Lower lobe of right lung (tissue), 2 donors: ENCODE measurements around the gene GFRA1. TPM values are rescaled to one million over a fixed set of nuclear protein-coding genes. Genes with fewer than 3 reads are reported as not detected.

Source experiments
- ATAC-seq, 2 donors: fragments of 200-7000 bp; cut with Tn5 transposase; one replicate each; pipeline ENCODE4 v1.9.1; 2020 to 2022; ENCODE audit warnings: mild to moderate bottlenecking in 2 of 2, moderate library complexity in 2 of 2
- DNase-seq: peaks from one replicate; pipeline ENCODE4 v3.0.0-alpha.2; 2020
- H3K27ac ChIP-seq: fragments of 200-600 bp; one replicate; pipeline ENCODE4 v1.8.0; 2022
- H3K27me3 ChIP-seq: fragments of 200-600 bp; one replicate; pipeline ENCODE4 v1.8.0; 2022; ENCODE audit warnings: low read depth
- H3K36me3 ChIP-seq: fragments of 200-600 bp; one replicate; pipeline ENCODE4 v1.8.0; 2022; ENCODE audit warnings: mild to moderate bottlenecking
- H3K4me1 ChIP-seq: fragments of 200-600 bp; one replicate; pipeline ENCODE4 v1.8.0; 2022
- H3K4me3 ChIP-seq: fragments of 200-600 bp; one replicate; pipeline ENCODE4 v1.8.0; 2022; ENCODE audit warnings: mild to moderate bottlenecking
- H3K9me3 ChIP-seq: fragments of 200-600 bp; one replicate; pipeline ENCODE4 v1.8.0; 2022
- intact Hi-C: fragments of 100-400 bp; cut with DNase I; formaldehyde crosslinking; loops from one replicate; pipeline ENCODE4 v1.11.0; 2022
- total RNA-seq: library from RNA; stranded (reverse); fragmentation: NEBNext Ultra II Directional; extraction: Animal tissue kit (Norgen Biotek cat#: 25700); gene quantifications from one replicate; pipeline ENCODE4 v1.2.1, GENCODE V29; 2021
- TF ChIP-seq, protein P1 (sequence below): fragments of 200-600 bp; IDR thresholded peaks from one replicate; pipeline ENCODE4 v1.8.0; 2022; ENCODE audit warnings: antibody characterized with exemption, mild to moderate bottlenecking
- donor health status: DM: no; HTN: yes; CAD: no; lungs with severe emphysema.

Gene GFRA1
- total RNA-seq, 1 donor from 2014 or later = 9.8 TPM

- Histone ChIP-seq H3K27ac (no peak overlapping the region), H3K36me3 (no peaks in the 10 kb centered on the region), H3K9me3 (no peaks in the 10 kb centered on the region), H3K4me1 (no peaks in the 10 kb centered on the region), H3K4me3 (no peak overlapping the region), H3K27me3 (no peaks in the 10 kb centered on the region)
- no peak for ATAC-seq
- DNase-seq = no peak
- intact Hi-C loops = no loop called here
- TF ChIP-seq, protein P1, sequence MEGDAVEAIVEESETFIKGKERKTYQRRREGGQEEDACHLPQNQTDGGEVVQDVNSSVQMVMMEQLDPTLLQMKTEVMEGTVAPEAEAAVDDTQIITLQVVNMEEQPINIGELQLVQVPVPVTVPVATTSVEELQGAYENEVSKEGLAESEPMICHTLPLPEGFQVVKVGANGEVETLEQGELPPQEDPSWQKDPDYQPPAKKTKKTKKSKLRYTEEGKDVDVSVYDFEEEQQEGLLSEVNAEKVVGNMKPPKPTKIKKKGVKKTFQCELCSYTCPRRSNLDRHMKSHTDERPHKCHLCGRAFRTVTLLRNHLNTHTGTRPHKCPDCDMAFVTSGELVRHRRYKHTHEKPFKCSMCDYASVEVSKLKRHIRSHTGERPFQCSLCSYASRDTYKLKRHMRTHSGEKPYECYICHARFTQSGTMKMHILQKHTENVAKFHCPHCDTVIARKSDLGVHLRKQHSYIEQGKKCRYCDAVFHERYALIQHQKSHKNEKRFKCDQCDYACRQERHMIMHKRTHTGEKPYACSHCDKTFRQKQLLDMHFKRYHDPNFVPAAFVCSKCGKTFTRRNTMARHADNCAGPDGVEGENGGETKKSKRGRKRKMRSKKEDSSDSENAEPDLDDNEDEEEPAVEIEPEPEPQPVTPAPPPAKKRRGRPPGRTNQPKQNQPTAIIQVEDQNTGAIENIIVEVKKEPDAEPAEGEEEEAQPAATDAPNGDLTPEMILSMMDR = no peak
Measured at GRCh38 chr10:116120688-116121455, 152.1 kb downstream of the GFRA1 start.

DNA sequence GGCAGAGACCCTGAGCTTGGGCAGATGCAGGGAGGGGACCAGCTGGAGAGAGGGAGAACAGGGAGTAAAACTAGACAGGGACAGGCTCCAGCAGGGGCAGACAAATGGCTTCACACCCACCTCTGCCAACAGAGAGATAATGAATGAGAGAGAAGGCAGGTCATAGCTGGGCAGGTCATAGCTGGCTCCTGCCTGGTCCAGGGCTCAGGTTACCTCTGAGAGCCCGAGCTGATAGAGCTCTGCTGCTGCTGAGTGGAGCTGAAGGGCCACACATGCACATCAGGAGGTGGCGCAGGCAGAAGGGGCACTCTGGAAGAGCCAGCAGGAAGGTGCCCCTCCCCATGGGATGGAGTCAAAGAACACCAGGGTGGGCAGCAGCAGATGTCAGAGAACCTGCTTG, 154.2 kb downstream of the GFRA1 start:
- ATAC-seq = no peak
- TF ChIP-seq, protein P1 = no peak
- DNase-seq = no peak
- Histone ChIP-seq H3K4me3 (no peak overlapping the region), H3K27ac (no peak overlapping the region), H3K9me3 (no peaks in the 10 kb centered on the region), H3K4me1 (no peaks in the 10 kb centered on the region), H3K36me3 (no peaks in the 10 kb centered on the region), H3K27me3 (no peaks in the 10 kb centered on the region)
- intact Hi-C loops = no loop called here

- ATAC-seq (no peak), DNase-seq (no peak)
- Histone ChIP-seq H3K4me1 (no peaks in the 10 kb centered on the region), H3K36me3 (no peaks in the 10 kb centered on the region), H3K27me3 (no peaks in the 10 kb centered on the region), H3K4me3 (no peak overlapping the region), H3K9me3 (no peaks in the 10 kb centered on the region), H3K27ac (no peak overlapping the region)
- intact Hi-C loops = no loop called here
- TF ChIP-seq, protein P1 = no peak
Measured at GRCh38 chr10:116115797-116116196, 157.2 kb downstream of the GFRA1 start.

- H3K36me3 ChIP-seq = no peaks in the 10 kb centered on the region
- H3K27me3 ChIP-seq = no peaks in the 10 kb centered on the region
- DNase-seq = no peak
- intact Hi-C loops = no loop called here
- TF ChIP-seq, protein P1 = no peak
- no peak overlapping the region for H3K4me3 ChIP-seq
- H3K9me3 ChIP-seq = no peaks in the 10 kb centered on the region
- no peak overlapping the region for H3K27ac ChIP-seq
- no peaks in the 10 kb centered on the region for H3K4me1 ChIP-seq
- no peak for ATAC-seq
Measured at GRCh38 chr10:116115036-116115641, 157.9 kb downstream of the GFRA1 start.

- TF ChIP-seq, protein P1 = no peak
- Histone ChIP-seq H3K9me3 (no peaks in the 10 kb centered on the region), H3K27me3 (no peaks in the 10 kb centered on the region), H3K4me3 (no peak overlapping the region), H3K36me3 (no peaks in the 10 kb centered on the region), H3K27ac (no peak overlapping the region), H3K4me1 (no peaks in the 10 kb centered on the region)
- intact Hi-C loops = no loop called here
- DNase-seq = no peak
- no peak for ATAC-seq
Measured at GRCh38 chr10:116113721-116114501, 159.1 kb downstream of the GFRA1 start.
